Measurements from ENCODE around the gene SLC39A11. TPM values are rescaled to one million over a fixed set of nuclear protein-coding genes. Genes with fewer than 3 reads are reported as not detected.

SLC39A11 gene
- total RNA-seq, 3 donors from 2014 or later: 31.6 to 71.6 (median 51.6) TPM

GRCh38 chr17:72870367-72870985 lies 222.0 kb downstream of the SLC39A11 start:
- no peak for ATAC-seq

GRCh38 chr17:72869630-72870029 lies 222.9 kb downstream of the SLC39A11 start:
- intact Hi-C loops (cut with DNase I, micrococcal nuclease): no loop called here
- H3K9me3 ChIP-seq: no peaks in the 10 kb centered on the region
- no peak overlapping the region for H3K4me3 ChIP-seq
- no peak for TF ChIP-seq CTCF (IDR thresholded peaks at IDR 0.05)
- no peak for DNase-seq
- H3K4me1 ChIP-seq (ENCODE audit: low read depth): no peaks in the 10 kb centered on the region
- ATAC-seq: no peak
- H3K36me3 ChIP-seq (ENCODE audit: low read depth): no peaks in the 10 kb centered on the region

More at GRCh38 chr17:72870367-72870985, 222.0 kb downstream of the SLC39A11 start:
- Histone ChIP-seq H3K4me1 (ENCODE audit: low read depth) (no peaks in the 10 kb centered on the region), H3K9me3 (no peaks in the 10 kb centered on the region), H3K36me3 (ENCODE audit: low read depth) (no peaks in the 10 kb centered on the region), H3K4me3 (no peak overlapping the region)
- DNase-seq: no peak
- intact Hi-C loops (cut with DNase I, micrococcal nuclease): no loop called here
- no peak for TF ChIP-seq CTCF (IDR thresholded peaks at IDR 0.05)

DNA sequence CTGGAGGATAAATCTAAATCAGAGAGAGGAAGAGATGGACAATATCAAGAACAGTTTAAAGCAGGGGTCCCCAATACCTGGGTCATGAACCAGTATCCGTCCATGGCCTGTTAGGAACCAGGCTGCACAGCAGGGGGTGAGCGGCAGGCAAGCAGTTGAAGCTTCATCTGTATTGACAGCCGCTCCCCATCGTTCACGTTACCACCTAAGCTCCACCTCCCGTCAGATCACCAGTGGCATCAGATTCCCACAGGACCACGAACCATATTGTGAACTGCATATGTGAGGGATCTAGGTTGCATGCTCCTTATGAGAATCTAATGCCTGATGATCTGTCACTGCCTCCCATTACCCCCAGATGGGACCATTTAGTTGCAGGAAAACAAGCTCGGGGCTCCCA lies 226.5 kb downstream of the SLC39A11 start:
- Histone ChIP-seq H3K4me1 (ENCODE audit: low read depth) (no peaks in the 10 kb centered on the region), H3K36me3 (ENCODE audit: low read depth) (no peaks in the 10 kb centered on the region), H3K9me3 (no peaks in the 10 kb centered on the region), H3K4me3 (no peak overlapping the region)
- DNase-seq: no peak
- TF ChIP-seq CTCF (IDR thresholded peaks at IDR 0.05): no peak
- ATAC-seq: no peak
- intact Hi-C loops (cut with DNase I, micrococcal nuclease): no loop called here

DNA sequence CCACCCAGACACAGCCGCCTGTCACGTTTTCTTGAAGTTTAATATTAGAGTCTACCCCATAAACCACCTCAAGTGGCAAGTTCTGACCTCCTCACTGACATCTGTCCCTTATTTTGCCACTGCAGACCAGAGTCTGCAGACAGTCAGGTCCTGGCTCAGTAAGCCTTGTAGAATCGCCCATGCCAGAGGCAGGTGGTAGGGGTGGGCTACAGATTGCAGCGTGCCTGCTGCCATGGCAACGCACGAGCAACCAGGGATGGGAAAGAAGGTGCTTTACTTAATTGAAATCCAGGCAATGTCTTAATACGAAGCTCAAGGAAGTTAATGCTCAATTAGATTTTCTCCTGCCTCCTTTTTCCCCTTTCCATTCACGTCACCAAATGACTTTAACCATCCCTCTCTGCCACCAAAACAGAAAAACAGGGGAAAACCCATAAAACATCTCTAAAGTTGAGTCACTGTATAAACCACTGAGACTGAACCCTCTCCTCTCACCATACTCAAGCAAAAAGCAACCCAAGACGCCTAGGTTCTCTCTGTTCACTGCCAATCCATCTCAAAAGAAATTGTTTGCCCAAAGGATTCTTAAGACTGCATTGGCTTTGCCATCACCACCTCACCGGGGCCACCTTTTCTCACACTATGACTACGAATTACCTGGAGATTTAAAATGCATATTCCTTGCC lies 228.8 kb downstream of the SLC39A11 start:
- no peak for ATAC-seq
- Histone ChIP-seq H3K36me3 (ENCODE audit: low read depth) (no peaks in the 10 kb centered on the region), H3K4me1 (ENCODE audit: low read depth) (no peaks in the 10 kb centered on the region), H3K4me3 (no peak overlapping the region), H3K9me3 (no peaks in the 10 kb centered on the region)
- TF ChIP-seq CTCF (IDR thresholded peaks at IDR 0.05): no peak
- no peak for DNase-seq
- intact Hi-C loops (cut with DNase I, micrococcal nuclease): no loop called here

GRCh38 chr17:72862276-72862999 lies 230.1 kb downstream of the SLC39A11 start:
- no peak for DNase-seq
- Histone ChIP-seq H3K4me1 (ENCODE audit: low read depth) (no peaks in the 10 kb centered on the region), H3K4me3 (no peak overlapping the region), H3K36me3 (ENCODE audit: low read depth) (no peaks in the 10 kb centered on the region), H3K9me3 (no peaks in the 10 kb centered on the region)
- intact Hi-C loops (cut with DNase I, micrococcal nuclease): no loop called here
- no peak for TF ChIP-seq CTCF (IDR thresholded peaks at IDR 0.05)
- ATAC-seq: no peak
